Measurements from ENCODE around the gene KCNQ5. TPM values are rescaled to one million over a fixed set of nuclear protein-coding genes. Genes with fewer than 3 reads are reported as not detected.

KCNQ5 gene
- total RNA-seq, 1 experiment from 2014 or later, result not detected

DNA sequence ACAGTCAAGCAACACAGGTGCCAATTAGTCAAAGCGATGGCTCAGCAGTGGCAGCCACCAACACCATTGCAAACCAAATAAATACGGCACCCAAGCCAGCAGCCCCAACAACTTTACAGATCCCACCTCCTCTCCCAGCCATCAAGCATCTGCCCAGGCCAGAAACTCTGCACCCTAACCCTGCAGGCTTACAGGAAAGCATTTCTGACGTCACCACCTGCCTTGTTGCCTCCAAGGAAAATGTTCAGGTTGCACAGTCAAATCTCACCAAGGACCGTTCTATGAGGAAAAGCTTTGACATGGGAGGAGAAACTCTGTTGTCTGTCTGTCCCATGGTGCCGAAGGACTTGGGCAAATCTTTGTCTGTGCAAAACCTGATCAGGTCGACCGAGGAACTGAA is 572.9 kb downstream of the KCNQ5 start (continued):
- TF ChIP-seq, protein P1, sequence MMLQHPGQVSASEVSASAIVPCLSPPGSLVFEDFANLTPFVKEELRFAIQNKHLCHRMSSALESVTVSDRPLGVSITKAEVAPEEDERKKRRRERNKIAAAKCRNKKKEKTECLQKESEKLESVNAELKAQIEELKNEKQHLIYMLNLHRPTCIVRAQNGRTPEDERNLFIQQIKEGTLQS (IDR thresholded peaks at IDR 0.05), result no peak
- TF ChIP-seq ELF1 (IDR thresholded peaks at IDR 0.05; ENCODE audit: borderline replicate concordance, low read depth), result no peak

DNA sequence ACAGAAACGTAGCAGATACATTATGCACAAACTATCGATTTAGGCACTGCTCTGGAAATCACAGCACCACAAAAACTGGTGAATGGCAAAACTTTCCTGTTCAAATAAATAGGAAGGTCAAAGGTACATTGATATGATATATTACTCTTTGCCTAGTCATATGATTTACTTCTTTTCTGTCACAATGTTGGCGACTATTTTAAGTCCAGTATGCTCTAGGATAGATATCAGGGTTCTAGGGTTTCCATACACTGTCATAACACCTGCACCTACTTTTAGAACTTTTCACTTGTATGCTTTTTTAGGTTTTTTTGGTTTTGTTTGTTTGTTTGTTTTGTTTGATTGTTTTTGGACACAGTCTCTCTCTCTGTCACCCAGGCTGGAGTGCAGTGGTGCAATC is 578.4 kb downstream of the KCNQ5 start:
- ATAC-seq, result no peak
- H3K4me2 ChIP-seq (ENCODE audit: low read length), result no peak overlapping the region
- H3K9me2 ChIP-seq (ENCODE audit: insufficient read depth), result no peaks in the 10 kb centered on the region
- ChIA-PET RAD21 (ENCODE audit: low non-redundant PET in 1 of 2, low total read pairs in 2 of 2, uncharacterized antibody in 2 of 2, unreplicated experiment in 2 of 2) (no interaction called here), POLR2A (no interaction called here), CTCF (no interaction called here)
- intact Hi-C loops (cut with micrococcal nuclease), result no loop called here
- H3K4me1 ChIP-seq (ENCODE audit: control insufficient read depth in 1 of 2, insufficient read depth in 2 of 2, low read length in 2 of 2), result peaks cover 0 to 3% of the 10 kb centered on the region in 2 experiments; a peak in 1 of 4 replicates
- no peak overlapping the region for H3K9ac ChIP-seq (ENCODE audit: low read length)
- no peak overlapping the region for H2AFZ ChIP-seq (ENCODE audit: low read depth, low read length, poor library complexity, severe bottlenecking)
- H3K36me3 ChIP-seq (ENCODE audit: control insufficient read depth in 1 of 2, insufficient read depth in 2 of 2, low read length in 2 of 2), result no peaks in the 10 kb centered on the region
- no peaks in the 10 kb centered on the region for H3K27me3 ChIP-seq (ENCODE audit: insufficient read depth, low read length)
- DNase-seq (ENCODE audit: low read depth, low spot score), result no peak
- BruUV-seq (replicated peaks), result no TSS peak
- TF ChIP-seq SP1 (IDR thresholded peaks at IDR 0.05; ENCODE audit: low read depth) (no peak), ELF1 (IDR thresholded peaks at IDR 0.05; ENCODE audit: borderline replicate concordance, low read depth) (no peak), EGR1 (IDR thresholded peaks at IDR 0.05; ENCODE audit: low read depth) (no peak), EZH2phosphoT487 (IDR thresholded peaks at IDR 0.05; ENCODE audit: borderline replicate concordance) (no peak), EZH2 (IDR thresholded peaks at IDR 0.05) (no peak), SIN3A (IDR thresholded peaks at IDR 0.05; ENCODE audit: low read depth) (no peak), FOSL1 (IDR thresholded peaks at IDR 0.05; ENCODE audit: low read depth) (no peak), RAD21 (IDR thresholded peaks at IDR 0.05; ENCODE audit: low read depth) (no peak), JUND (IDR thresholded peaks at IDR 0.05) (no peak), POLR2AphosphoS5 (IDR thresholded peaks at IDR 0.05; ENCODE audit: low read depth, low read length) (no peak), SRF (IDR thresholded peaks at IDR 0.05; ENCODE audit: low read depth) (no peak)
- TF ChIP-seq, protein P2, sequence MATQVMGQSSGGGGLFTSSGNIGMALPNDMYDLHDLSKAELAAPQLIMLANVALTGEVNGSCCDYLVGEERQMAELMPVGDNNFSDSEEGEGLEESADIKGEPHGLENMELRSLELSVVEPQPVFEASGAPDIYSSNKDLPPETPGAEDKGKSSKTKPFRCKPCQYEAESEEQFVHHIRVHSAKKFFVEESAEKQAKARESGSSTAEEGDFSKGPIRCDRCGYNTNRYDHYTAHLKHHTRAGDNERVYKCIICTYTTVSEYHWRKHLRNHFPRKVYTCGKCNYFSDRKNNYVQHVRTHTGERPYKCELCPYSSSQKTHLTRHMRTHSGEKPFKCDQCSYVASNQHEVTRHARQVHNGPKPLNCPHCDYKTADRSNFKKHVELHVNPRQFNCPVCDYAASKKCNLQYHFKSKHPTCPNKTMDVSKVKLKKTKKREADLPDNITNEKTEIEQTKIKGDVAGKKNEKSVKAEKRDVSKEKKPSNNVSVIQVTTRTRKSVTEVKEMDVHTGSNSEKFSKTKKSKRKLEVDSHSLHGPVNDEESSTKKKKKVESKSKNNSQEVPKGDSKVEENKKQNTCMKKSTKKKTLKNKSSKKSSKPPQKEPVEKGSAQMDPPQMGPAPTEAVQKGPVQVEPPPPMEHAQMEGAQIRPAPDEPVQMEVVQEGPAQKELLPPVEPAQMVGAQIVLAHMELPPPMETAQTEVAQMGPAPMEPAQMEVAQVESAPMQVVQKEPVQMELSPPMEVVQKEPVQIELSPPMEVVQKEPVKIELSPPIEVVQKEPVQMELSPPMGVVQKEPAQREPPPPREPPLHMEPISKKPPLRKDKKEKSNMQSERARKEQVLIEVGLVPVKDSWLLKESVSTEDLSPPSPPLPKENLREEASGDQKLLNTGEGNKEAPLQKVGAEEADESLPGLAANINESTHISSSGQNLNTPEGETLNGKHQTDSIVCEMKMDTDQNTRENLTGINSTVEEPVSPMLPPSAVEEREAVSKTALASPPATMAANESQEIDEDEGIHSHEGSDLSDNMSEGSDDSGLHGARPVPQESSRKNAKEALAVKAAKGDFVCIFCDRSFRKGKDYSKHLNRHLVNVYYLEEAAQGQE (IDR thresholded peaks at IDR 0.05; ENCODE audit: low read depth), result no peak
- TF ChIP-seq, protein P1 (IDR thresholded peaks at IDR 0.05), result no peak
- TF ChIP-seq, protein P3, sequence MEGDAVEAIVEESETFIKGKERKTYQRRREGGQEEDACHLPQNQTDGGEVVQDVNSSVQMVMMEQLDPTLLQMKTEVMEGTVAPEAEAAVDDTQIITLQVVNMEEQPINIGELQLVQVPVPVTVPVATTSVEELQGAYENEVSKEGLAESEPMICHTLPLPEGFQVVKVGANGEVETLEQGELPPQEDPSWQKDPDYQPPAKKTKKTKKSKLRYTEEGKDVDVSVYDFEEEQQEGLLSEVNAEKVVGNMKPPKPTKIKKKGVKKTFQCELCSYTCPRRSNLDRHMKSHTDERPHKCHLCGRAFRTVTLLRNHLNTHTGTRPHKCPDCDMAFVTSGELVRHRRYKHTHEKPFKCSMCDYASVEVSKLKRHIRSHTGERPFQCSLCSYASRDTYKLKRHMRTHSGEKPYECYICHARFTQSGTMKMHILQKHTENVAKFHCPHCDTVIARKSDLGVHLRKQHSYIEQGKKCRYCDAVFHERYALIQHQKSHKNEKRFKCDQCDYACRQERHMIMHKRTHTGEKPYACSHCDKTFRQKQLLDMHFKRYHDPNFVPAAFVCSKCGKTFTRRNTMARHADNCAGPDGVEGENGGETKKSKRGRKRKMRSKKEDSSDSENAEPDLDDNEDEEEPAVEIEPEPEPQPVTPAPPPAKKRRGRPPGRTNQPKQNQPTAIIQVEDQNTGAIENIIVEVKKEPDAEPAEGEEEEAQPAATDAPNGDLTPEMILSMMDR (IDR thresholded peaks at IDR 0.05 in 2 of 3, conservative IDR thresholded peaks at IDR 0.05 in 1 of 3; ENCODE audit: borderline replicate concordance in 1 of 3, insufficient read depth in 1 of 3, low read depth in 2 of 3, low read length in 2 of 3), result no peak
- H3K9me3 ChIP-seq (ENCODE audit: control insufficient read depth in 1 of 2, insufficient read depth in 1 of 2, low read depth in 1 of 2, low read length in 2 of 2), result no peaks in the 10 kb centered on the region
- H3K27ac ChIP-seq (ENCODE audit: low read depth, low read length), result no peak overlapping the region
- H4K20me1 ChIP-seq (ENCODE audit: insufficient read depth), result no peaks in the 10 kb centered on the region
- H3K79me2 ChIP-seq (ENCODE audit: insufficient read depth, low read length), result no peaks in the 10 kb centered on the region
- no peak overlapping the region for H3K4me3 ChIP-seq (replicated peaks in 1 of 2; ENCODE audit: low read depth in 1 of 2, low read length in 2 of 2)

Measured in HCT116 (cell line).